HG02885 (cell line): Measurements from ENCODE around the gene UNC13C.

ENCODE experiments used
- ATAC-seq: cut with Tn5 transposase; IDR thresholded peaks from one replicate; pipeline ENCODE4 v1.9.1; 2021; ENCODE audit warnings: mild to moderate bottlenecking; ENCODE audit not compliant: unreplicated experiment, poor library complexity

The UNC13C gene

DNA sequence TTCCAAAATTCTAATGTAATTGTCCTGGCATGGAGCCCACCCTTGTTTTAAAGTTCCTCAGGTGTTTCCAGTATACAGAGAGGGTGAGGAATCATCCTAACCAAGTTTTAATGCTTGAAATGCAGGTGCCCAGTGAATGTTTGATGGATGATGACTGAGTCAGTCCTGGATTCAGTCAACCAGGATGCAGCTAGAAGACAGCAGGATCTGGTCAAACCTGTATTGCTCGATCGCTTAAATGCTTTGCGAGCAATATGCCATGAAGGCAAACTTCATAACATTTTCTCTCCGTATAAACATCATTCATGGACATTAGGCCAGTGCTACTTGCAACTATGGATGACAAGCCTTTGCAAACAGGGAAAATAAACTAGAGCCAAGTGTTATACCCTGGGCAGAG is 627.3 kb downstream of the UNC13C start:
- no peak for ATAC-seq

DNA sequence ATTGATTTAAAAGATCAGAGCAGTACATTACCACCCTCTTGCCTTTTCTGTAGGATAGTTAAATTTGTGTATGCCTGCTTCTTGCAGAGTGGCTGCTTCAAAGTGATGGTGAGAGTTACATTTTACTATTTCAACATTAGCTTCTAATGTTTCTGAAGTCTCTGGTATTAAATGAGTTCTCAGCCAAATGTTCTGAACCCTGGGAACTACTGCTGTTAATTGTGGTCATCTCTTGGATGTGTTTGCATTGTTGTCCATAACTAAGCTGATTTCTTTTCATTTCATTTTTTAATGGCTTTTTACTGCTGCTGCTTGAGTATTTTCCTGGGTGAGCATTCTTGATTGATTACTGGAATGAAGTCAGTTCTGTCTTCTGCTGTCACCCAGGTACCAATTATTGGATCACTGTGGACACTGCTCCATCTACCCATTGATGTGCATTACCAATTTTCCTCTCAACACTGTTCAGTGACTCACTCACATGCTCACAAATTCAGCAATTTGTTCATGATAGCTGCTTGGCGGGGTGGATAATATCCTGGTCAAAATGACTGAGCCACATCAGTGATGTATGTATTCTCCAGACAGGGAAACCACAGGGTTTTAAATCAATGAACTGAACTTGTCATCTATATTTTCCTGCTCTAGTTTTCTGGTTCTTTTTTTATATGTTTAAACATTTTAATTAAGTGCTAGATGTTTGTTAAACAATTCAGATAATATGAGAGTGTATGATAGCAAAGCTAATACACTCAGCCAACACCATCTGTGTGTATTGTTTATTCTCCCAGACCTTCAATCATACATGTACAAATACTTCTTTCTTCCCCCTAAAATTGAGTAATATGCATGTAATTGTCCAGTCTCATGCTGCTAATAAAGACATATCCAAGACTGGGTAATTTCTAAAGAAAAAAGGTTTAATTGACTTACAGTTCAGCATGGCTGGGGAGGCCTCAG is 630.9 kb downstream of the UNC13C start:
- ATAC-seq, result no peak

DNA sequence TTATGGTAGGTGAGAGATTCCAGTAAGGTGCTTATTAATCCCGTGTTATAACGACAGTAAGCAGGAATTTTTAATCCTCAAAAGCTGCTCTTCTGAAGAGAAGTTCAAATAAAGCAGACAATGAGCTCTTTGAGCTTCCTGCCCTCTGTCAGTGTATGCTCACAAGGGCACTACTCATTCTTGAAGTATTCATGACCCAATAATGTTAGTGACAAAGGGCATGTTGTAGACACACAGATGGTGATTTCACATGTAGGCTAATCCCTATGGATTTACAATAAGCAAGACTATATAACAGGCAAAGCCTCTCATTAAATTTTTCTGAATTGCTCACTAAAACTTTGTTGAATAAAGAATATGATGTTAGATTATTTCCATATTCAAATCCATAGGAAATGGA is 639.9 kb downstream of the UNC13C start:
- ATAC-seq, result no peak

DNA sequence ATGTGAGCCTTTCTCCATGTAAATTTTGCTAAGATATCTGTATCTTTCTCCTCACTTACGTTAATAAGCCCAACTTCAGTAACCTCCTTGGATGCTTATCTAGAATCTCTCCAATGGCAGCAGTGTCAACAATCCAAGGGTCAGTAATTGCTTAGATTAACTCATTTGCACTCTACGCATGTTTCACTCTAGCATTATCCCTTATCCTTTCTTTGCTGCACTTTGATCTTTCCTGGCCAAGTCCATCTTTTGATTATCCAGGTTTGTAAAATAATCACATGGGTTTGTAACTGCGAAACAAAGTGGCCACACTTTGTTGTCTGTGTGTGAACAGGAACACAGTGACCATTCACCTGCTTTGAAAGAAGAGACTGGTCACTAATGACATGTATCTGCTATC is 640.9 kb downstream of the UNC13C start:
- ATAC-seq, result no peak

DNA sequence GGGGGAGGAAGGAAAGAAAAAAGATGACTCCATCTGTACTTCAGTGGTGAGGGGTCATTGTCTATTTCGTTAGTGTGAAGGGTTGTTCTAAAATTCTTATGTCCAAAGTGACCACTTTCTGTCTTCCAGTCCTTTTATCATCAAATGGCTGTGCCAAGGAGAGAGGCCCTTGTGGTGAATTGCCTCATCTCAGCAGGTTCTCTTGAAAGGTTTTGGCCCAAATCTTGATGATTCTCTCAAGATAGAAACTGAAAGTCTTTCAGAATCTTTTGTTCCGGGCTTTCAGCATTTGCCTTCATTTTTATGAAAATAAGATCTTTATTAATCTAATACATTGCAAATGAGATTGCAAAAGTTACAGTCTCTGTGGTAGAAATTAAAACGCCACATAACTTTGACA is 642.7 kb downstream of the UNC13C start:
- ATAC-seq, result no peak

DNA sequence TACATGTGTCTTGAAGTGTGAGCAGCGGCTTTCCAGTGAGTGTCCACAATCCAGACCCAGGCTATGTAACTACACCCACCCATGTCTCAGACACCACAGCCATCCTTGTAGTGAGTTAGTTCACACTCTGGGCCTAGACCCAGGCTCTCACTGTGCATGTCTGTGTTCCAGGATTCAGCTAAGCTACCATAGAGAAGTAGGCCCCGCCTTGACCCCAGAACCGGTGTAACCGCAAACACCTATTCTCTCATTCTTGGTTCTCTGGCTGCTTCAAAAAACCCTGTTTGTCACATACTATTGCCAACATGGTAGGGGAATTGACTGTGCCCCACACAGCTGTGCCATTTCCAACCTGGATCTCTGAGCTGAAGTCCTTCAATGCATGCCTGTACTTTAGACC is 657.9 kb downstream of the UNC13C start:
- no peak for ATAC-seq

DNA sequence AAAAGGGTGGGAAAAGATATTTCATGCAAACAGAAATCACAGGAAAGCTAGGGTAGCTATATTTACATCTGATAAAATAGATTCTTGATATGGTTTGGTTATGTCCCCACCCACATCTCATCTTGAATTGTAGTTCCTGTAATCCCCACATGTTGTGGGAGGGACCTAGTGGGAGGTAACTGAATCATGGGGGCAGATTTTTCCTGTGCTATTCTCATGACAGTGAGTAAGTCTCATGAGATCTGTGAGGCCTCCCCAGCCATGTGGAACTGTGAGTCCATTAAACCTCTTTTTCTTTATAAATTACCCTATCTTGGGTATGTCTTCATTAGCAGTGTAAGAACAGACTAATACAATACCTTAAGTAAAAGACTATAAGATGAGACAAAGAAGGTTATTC is 660.4 kb downstream of the UNC13C start:
- no peak for ATAC-seq

DNA sequence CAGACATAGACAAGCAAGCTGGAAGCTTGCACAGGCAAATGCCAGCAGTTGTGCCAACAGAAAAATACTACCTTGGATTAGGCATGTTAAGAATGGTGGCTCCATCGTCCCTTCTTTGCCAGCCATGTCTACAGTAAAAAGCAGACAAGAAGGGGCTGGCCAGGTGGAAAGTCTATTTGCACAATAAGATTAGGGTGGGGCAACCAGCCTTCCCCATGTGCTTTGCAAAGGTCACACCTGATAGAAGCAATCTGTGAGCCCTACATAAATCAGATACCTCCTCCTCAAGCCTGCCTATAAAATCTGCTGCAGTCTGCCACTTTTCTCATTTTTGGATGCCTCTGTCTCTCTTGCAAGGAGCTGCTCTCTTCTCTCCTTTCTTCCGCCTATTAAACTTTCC is 662.6 kb downstream of the UNC13C start:
- ATAC-seq, result no peak

DNA sequence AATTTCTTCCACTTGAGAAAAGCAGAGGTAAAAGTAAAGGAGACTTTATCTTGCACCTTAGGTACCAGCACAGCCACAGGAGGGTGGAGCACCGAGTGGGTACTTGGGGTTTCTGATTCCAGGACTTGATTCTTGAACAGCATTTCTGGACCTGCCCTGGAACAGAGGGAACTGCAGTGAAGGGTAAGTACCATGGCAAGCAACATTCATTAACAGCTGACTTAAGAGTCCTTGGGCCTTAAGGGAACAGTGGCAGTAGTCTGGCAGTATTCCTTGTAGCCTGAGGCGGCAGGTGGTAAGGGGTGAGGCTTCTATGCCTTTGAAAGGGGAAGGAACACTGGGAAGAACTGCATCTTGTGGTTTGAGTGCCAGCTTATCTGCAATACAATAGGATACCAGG is 666.6 kb downstream of the UNC13C start:
- ATAC-seq, result no peak

DNA sequence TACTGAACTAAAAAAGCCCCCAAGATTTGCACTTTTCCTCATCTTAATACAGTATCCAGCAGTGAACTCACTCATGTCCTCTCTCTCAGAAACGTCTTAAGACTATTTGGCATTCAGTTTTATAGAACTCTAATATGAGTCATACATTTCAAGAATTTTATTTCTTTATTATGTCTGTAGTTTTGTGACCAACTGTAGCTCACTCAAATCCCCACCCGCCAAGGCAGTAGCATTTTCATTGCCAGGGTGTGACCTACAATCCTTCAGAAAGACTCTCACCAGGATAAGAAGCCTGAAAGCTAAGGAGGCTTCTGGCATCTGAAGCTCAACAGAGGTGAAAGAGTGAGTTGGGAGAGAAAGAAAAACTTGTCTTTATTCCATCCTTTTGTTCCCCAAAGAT is 681.4 kb downstream of the UNC13C start:
- no peak for ATAC-seq

DNA sequence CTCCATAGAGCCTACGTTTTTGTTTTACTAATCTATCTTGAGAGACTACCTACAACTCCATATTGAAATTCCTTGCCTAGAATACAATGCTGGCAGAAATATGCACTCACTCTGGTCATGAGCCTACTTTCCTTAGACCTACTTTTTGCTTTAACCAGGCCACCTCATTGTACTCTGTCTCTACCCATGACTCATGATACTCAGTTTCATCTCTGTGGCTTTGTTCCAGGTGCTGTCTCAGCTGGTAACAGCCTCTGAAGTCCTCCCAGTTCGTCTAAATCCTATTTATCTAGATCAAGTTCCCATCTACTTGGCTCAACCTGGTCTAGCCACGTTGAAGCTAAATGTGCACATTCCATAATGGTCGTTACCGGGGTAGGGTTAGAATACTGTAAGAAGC is 682.1 kb downstream of the UNC13C start:
- ATAC-seq, result no peak

DNA sequence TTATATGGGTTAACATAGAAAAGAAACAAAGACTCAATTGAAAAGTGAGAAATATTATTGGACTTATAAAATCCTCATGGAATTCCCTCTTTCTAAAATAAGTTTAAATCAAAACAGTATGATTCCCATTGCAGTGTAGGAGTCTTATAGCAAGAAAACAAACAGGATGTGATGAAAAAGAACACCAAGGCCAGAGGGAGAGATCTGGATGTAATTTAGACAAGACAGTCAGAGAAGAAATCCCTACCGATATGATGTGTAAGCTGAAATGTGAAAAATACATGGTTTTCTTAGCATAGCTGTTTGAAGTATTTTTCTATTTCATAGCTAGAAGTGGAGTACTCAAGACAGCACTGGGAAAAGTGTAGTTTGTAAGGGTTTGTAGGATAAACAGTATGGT is 697.0 kb downstream of the UNC13C start:
- no peak for ATAC-seq

DNA sequence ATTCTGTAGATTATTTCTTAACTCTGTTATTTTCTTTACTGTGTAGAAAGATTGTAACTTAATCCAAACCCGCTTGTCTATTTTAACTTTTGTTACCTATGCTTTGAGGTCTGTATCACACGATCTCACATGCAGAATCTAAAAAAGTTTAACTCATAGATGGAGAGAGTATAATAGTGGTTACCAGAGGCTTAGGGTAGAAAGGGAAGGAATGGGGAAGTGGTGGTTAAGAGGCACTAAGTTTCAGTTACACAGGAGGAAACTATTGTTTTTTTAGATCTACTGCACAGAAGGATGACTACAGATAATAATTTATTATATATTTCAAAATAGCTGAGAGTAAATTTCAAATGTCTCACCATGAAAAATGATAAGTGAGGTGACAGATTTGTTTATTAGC is 703.3 kb downstream of the UNC13C start:
- no peak for ATAC-seq
